Measurements from ENCODE around the gene SYCE3.

SYCE3 gene

DNA sequence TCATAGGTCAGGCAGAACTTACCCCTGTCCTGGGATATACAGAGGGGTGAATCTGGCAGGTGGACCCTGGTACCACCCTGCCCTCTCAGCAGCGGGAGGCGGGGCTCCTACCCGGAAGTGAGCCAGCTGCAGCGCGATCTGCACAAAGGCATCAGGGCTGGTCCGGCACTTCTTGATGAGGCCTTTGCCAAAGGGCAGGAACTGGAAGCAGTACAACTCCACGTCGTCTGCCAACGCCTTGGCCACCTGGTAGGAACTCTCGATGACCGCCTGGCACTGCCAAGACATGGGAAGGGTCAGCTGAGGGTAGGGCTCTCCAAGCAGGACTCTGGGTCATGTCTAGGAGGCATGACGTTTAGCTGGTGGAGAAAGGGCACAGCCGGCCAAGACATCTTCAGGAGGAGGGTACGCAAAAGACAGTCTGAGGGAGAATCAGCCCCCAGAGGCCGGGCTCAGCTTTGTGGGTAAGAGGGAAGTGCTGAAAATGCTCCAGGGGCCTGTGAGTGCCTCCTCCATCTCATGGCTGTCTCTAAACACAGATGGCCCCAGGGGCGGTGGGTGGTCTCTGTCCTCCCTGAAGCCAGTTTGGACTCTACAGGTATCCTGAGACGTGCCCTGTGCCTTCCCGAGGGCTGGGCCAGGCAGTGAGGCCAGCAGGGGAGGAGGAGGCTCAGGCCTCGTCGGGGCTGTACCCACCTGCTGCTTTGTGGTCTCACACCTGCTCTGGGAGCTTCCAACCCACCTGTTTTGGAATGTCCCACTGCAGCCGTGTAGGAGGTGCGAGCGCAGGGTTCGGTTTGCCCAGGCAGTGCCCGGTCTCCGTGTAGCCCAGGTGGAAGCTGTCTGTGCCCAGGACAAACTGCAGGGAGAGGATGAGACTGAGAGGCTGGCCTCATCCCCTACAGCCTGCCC is 8.8 kb upstream of the SYCE3 start:
- no peaks in the 10 kb centered on the region for H3K36me3 ChIP-seq (replicated peaks; ENCODE audit: insufficient read depth, low read length)
- no peaks in the 10 kb centered on the region for H3K79me2 ChIP-seq (ENCODE audit: low read length)
- no peak overlapping the region for H3K4me3 ChIP-seq (ENCODE audit: low read length)
- H4K20me1 ChIP-seq (ENCODE audit: insufficient read depth, low read length): no peaks in the 10 kb centered on the region
- H3K9ac ChIP-seq (ENCODE audit: low read length): no peak overlapping the region
- DNase-seq: no peak
- no peak overlapping the region for H2AFZ ChIP-seq (ENCODE audit: low read length)
- no peaks in the 10 kb centered on the region for H3K9me3 ChIP-seq (replicated peaks; ENCODE audit: insufficient read depth, low read length)
- TF ChIP-seq EZH2 (optimal IDR thresholded peaks at IDR 0.05; ENCODE audit: low read depth, low read length) (no peak), EZH2phosphoT487 (IDR thresholded peaks at IDR 0.05; ENCODE audit: low read length) (no peak)
- TF ChIP-seq, protein P1, sequence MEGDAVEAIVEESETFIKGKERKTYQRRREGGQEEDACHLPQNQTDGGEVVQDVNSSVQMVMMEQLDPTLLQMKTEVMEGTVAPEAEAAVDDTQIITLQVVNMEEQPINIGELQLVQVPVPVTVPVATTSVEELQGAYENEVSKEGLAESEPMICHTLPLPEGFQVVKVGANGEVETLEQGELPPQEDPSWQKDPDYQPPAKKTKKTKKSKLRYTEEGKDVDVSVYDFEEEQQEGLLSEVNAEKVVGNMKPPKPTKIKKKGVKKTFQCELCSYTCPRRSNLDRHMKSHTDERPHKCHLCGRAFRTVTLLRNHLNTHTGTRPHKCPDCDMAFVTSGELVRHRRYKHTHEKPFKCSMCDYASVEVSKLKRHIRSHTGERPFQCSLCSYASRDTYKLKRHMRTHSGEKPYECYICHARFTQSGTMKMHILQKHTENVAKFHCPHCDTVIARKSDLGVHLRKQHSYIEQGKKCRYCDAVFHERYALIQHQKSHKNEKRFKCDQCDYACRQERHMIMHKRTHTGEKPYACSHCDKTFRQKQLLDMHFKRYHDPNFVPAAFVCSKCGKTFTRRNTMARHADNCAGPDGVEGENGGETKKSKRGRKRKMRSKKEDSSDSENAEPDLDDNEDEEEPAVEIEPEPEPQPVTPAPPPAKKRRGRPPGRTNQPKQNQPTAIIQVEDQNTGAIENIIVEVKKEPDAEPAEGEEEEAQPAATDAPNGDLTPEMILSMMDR (IDR thresholded peaks at IDR 0.05; ENCODE audit: low read length): no peak
- no peaks in the 10 kb centered on the region for H3K27me3 ChIP-seq (replicated peaks; ENCODE audit: insufficient read depth, low read length)
- H3K4me1 ChIP-seq (ENCODE audit: low read length): no peaks in the 10 kb centered on the region
- no peak overlapping the region for H3K4me2 ChIP-seq (ENCODE audit: low read depth, low read length)
- H3F3A ChIP-seq (ENCODE audit: insufficient read depth, low read length): no peaks in the 10 kb centered on the region
- no peaks in the 10 kb centered on the region for H3K9me2 ChIP-seq (replicated peaks; ENCODE audit: insufficient read depth, low read length)
- no peak overlapping the region for H3K27ac ChIP-seq (ENCODE audit: low read length)

DNA sequence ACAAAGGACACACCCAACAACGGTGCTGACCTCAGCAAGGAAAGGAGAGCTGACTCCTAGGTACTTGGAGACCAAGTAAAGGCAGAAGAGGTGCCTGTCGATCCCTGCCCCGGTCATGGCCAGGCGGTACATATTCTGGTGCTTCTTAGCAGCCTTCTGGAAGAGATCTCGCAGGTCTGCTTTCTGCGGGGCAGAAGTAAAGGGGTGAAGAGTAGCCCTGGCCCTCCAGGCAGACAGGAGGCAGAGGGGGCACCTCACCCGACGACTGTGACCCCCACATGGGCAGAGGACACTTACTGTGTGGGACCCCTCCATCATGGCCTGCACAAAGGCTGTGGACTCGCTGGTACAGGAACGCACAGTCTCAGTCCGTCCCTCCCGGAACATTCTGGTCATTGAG is 8.1 kb upstream of the SYCE3 start:
- no peaks in the 10 kb centered on the region for H3K27me3 ChIP-seq (replicated peaks; ENCODE audit: insufficient read depth, low read length)
- H3K36me3 ChIP-seq (replicated peaks; ENCODE audit: insufficient read depth, low read length): no peaks in the 10 kb centered on the region
- H3K4me2 ChIP-seq (ENCODE audit: low read depth, low read length): no peak overlapping the region
- H3K9ac ChIP-seq (ENCODE audit: low read length): no peak overlapping the region
- no peaks in the 10 kb centered on the region for H3F3A ChIP-seq (ENCODE audit: insufficient read depth, low read length)
- no peaks in the 10 kb centered on the region for H3K79me2 ChIP-seq (ENCODE audit: low read length)
- H2AFZ ChIP-seq (ENCODE audit: low read length): no peak overlapping the region
- no peaks in the 10 kb centered on the region for H4K20me1 ChIP-seq (ENCODE audit: insufficient read depth, low read length)
- H3K9me3 ChIP-seq (replicated peaks; ENCODE audit: insufficient read depth, low read length): no peaks in the 10 kb centered on the region
- no peaks in the 10 kb centered on the region for H3K4me1 ChIP-seq (ENCODE audit: low read length)
- no peaks in the 10 kb centered on the region for H3K9me2 ChIP-seq (replicated peaks; ENCODE audit: insufficient read depth, low read length)
- DNase-seq: no peak
- H3K27ac ChIP-seq (ENCODE audit: low read length): no peak overlapping the region
- TF ChIP-seq EZH2phosphoT487 (IDR thresholded peaks at IDR 0.05; ENCODE audit: low read length) (no peak), EZH2 (optimal IDR thresholded peaks at IDR 0.05; ENCODE audit: low read depth, low read length) (no peak)
- no peak overlapping the region for H3K4me3 ChIP-seq (ENCODE audit: low read length)

DNA sequence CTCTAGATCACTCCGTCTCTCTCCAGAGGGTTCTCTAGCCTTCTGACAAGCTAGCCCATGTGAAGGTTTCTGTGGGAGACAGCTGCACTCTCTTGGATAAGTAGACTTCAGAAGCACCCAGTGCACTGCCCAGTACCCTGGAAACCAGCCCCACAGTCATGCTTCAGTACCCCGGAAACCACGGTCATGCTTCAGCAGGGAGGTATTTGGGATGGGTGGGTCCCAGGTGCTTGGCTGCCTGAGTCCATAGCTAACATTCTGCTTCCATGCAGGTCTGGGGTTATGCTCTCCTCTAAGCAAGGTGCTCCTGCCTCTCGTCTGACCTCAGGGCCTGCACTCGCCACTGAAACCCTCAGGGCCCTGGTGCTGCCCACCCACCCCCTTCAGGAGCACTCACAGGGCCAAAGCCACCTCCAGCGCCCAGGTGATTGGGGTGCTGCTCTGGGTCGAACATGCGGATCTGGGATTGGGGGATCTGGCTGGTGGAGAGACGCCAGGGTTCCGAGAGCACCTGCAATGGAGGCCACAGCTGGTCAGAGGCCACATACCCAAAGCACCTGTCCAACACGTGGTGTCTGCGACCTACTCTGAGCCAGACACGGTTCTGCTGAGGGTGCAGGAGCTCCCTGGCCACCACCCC is 7.3 kb upstream of the SYCE3 start:
- no peak overlapping the region for H3K9ac ChIP-seq (ENCODE audit: low read length)
- no peaks in the 10 kb centered on the region for H3K4me1 ChIP-seq (ENCODE audit: low read length)
- peaks cover 5% of the 10 kb centered on the region; the same call in 1 of the 2 replicates for H3K27me3 ChIP-seq (replicated peaks; ENCODE audit: insufficient read depth, low read length)
- TF ChIP-seq, protein P1 (IDR thresholded peaks at IDR 0.05; ENCODE audit: low read length): no peak
- TF ChIP-seq EZH2 (optimal IDR thresholded peaks at IDR 0.05; ENCODE audit: low read depth, low read length) (no peak), EZH2phosphoT487 (IDR thresholded peaks at IDR 0.05; ENCODE audit: low read length) (no peak)
- no peaks in the 10 kb centered on the region for H4K20me1 ChIP-seq (ENCODE audit: insufficient read depth, low read length)
- H3K4me2 ChIP-seq (ENCODE audit: low read depth, low read length): no peak overlapping the region
- H3K79me2 ChIP-seq (ENCODE audit: low read length): no peaks in the 10 kb centered on the region
- H3F3A ChIP-seq (ENCODE audit: insufficient read depth, low read length): no peaks in the 10 kb centered on the region
- no peaks in the 10 kb centered on the region for H3K9me3 ChIP-seq (replicated peaks; ENCODE audit: insufficient read depth, low read length)
- no peak overlapping the region for H2AFZ ChIP-seq (ENCODE audit: low read length)
- no peaks in the 10 kb centered on the region for H3K9me2 ChIP-seq (replicated peaks; ENCODE audit: insufficient read depth, low read length)
- DNase-seq: no peak
- no peak overlapping the region for H3K4me3 ChIP-seq (ENCODE audit: low read length)
- no peaks in the 10 kb centered on the region for H3K36me3 ChIP-seq (replicated peaks; ENCODE audit: insufficient read depth, low read length)
- no peak overlapping the region for H3K27ac ChIP-seq (ENCODE audit: low read length)

All from MM.1S (cell line).